ENCODE data around the gene SNAPC2. TPM values are rescaled to one million over a fixed set of nuclear protein-coding genes. Genes with fewer than 3 reads are reported as not detected.

Gene SNAPC2
- total RNA-seq, 1 experiment from 2014 or later: 26.6 TPM

DNA sequence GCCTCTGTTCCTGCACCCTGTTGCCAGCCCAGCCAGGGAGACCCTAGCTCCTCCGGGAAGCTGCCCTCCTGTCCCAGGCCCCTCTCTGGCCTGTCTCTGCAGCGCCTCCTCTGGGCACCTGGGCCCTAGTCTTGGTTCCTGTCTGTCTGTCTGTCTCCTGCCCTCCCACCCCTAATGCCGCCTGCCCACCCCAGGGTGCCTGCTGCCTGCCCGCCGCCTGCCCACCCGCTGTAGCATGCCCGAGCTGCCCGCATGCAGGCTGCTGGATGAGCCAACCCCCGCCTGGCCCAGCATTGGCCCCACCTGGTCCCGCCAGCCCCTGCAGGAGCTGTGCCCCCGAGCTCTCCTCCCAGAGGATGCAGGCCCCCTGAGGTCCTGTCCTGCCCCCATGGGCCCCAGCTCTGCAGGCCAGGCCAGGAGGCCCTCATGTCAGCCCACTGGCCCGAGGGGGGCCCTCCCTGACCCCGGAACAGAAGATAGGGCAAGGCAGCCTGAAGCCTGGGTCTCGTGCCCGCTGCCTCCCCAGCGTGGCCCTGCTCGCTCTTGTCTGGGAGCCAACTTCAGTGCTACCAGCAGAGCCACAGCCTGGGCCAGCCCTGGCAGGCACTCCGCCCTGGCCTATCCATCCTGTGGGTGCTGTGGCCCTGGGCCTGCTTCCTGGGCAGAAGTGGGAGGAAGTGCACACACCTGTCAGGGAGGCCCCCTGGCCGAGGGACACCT is 11.2 kb upstream of the SNAPC2 start:
- no peak overlapping the region for H3K27ac ChIP-seq
- no peak for DNase-seq (ENCODE audit: low read depth in 1 of 2, low spot score in 2 of 2)
- H3K4me3 ChIP-seq: no peak overlapping the region
- peaks cover 8% of the 10 kb centered on the region for H3K4me1 ChIP-seq (replicated peaks)
- H3K27me3 ChIP-seq (replicated peaks): no peaks in the 10 kb centered on the region
- no peaks in the 10 kb centered on the region for H3K9me3 ChIP-seq (replicated peaks)
- H3K36me3 ChIP-seq: peaks cover 55% of the 10 kb centered on the region

DNA sequence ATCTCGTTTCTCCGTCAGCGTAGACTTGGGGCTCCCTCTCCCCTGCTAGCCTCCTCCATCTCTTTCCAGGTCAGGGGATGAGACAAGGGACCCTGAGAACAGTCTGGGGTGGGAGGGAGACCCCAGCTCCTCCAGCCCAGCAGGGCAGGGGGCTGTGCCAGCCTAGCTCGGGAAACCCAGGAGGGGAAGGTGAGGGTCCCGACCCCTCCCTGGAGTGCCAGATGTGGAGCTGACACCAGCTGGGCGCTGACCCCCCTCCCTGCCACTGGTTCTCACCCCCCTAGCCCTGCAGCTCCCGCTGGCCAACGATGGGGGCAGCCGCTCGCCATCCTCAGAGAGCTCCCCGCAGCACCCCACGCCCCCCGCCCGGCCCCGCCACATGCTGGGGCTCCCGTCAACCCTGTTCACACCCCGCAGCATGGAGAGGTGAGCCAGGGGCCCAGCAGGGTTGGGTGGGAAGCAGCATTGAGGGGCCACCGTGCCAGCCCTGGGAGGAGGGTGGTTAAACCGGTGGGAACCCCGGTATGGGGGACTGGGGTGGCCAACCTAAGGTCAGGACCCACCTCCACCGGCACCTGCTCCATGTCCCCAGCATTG is 10.6 kb upstream of the SNAPC2 start:
- no peaks in the 10 kb centered on the region for H3K9me3 ChIP-seq (replicated peaks)
- peaks cover 49% of the 10 kb centered on the region for H3K36me3 ChIP-seq
- no peak for DNase-seq (ENCODE audit: low read depth in 1 of 2, low spot score in 2 of 2)
- H3K4me3 ChIP-seq: no peak overlapping the region
- H3K27ac ChIP-seq: no peak overlapping the region
- H3K4me1 ChIP-seq (replicated peaks): peaks cover 4% of the 10 kb centered on the region
- H3K27me3 ChIP-seq (replicated peaks): peaks cover under 1% of the 10 kb centered on the region; the same call in 1 of the 2 replicates

DNA sequence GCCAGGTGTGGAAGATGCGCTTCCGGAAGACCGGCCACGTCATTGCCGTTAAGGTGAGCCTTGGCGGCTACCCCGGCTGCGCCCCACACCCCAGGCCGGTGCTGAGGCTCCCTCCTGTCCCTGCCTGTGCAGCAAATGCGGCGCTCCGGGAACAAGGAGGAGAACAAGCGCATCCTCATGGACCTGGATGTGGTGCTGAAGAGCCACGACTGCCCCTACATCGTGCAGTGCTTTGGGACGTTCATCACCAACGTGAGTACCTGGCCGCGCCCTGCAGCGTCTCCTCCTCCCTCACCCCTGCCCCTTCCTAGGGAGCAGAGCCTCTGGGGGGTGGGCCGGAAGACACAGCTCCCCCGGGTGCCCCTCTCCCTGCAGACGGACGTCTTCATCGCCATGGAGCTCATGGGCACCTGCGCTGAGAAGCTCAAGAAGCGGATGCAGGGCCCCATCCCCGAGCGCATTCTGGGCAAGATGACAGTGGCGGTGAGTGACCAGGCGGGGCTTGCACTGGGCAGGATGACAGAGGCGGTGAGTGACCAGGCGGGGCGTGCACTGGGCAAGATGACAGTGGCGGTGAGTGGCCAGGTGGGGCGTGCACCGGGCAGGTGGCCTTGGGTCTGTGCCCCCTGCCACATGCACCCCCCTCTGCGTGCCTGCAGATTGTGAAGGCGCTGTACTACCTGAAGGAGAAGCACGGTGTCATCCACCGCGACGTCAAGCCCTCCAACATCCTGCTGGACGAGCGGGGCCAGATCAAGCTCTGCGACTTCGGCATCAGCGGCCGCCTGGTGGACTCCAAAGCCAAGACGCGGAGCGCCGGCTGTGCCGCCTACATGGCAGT is 9.6 kb upstream of the SNAPC2 start:
- DNase-seq (ENCODE audit: low read depth in 1 of 2, low spot score in 2 of 2): no peak
- H3K36me3 ChIP-seq: peaks cover 46% of the 10 kb centered on the region

DNA sequence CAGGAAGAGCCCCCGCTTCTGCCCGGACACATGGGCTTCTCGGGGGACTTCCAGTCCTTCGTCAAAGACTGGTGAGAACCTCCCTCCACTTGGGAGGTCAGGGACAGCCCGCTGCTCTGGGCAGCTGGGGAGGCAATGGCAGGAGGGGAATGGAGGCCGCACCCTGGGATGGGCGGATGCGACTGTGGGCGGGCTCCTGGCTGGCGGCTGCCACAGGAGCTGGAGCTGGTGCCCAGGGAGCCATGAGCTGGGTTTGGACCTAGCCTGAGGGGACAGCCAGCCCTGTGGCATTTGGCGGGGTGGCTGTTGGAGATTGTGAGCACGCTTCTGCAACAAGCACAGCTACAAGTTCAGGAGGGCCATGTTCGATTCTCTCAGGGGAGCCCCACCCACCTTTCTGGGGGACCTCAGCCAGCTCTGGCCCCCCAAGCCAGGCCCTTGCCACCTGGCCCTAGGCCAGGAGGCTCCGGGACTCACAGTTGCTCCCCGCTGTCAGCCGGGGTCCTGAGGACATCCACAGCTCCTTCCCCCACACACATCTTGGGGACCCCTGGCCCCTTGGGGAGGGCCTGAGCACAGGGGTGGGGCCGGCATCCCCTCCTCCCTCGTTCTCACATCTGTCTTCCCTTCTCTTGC is 8.5 kb upstream of the SNAPC2 start:
- peaks cover 9% of the 10 kb centered on the region for H3K4me1 ChIP-seq (replicated peaks)
- no peak overlapping the region for H3K4me3 ChIP-seq
- H3K9me3 ChIP-seq (replicated peaks): no peaks in the 10 kb centered on the region
- peaks cover 36% of the 10 kb centered on the region for H3K36me3 ChIP-seq
- H3K27ac ChIP-seq: no peak overlapping the region
- no peak for DNase-seq (ENCODE audit: low read depth in 1 of 2, low spot score in 2 of 2)
- H3K27me3 ChIP-seq (replicated peaks): peaks cover 20% of the 10 kb centered on the region

More for the DNA sequence above, 9.6 kb upstream of the SNAPC2 start:
- H3K4me3 ChIP-seq: no peak overlapping the region
- H3K9me3 ChIP-seq (replicated peaks): no peaks in the 10 kb centered on the region
- H3K27ac ChIP-seq: no peak overlapping the region
- H3K27me3 ChIP-seq (replicated peaks): peaks cover 9% of the 10 kb centered on the region
- no peaks in the 10 kb centered on the region for H3K4me1 ChIP-seq (replicated peaks)

DNA sequence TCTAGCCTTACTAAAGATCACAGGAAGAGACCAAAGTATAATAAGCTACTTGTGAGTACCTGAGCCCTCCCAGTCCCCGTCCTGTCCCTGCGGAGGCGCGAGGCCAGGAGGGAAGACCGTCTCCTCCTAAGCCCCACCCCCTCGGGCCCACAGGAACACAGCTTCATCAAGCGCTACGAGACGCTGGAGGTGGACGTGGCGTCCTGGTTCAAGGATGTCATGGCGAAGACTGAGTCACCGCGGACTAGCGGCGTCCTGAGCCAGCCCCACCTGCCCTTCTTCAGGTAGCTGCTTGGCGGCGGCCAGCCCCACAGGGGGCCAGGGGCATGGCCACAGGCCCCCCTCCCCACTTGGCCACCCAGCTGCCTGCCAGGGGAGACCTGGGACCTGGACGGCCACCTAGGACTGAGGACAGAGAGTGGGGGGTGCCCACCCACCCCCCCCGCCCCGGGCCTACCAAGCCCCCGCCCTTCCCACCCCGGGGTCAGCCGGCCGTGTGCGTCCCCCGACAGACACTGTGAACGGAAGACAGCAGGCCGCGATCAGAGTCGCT is 7.9 kb upstream of the SNAPC2 start:
- Histone ChIP-seq H3K27me3 (replicated peaks) (peaks cover 26% of the 10 kb centered on the region), H3K36me3 (peaks cover 34% of the 10 kb centered on the region), H3K27ac (no peak overlapping the region), H3K4me1 (replicated peaks) (peaks cover 15% of the 10 kb centered on the region), H3K9me3 (replicated peaks) (no peaks in the 10 kb centered on the region), H3K4me3 (no peak overlapping the region)
- DNase-seq (ENCODE audit: low read depth in 1 of 2, low spot score in 2 of 2): no peak

DNA sequence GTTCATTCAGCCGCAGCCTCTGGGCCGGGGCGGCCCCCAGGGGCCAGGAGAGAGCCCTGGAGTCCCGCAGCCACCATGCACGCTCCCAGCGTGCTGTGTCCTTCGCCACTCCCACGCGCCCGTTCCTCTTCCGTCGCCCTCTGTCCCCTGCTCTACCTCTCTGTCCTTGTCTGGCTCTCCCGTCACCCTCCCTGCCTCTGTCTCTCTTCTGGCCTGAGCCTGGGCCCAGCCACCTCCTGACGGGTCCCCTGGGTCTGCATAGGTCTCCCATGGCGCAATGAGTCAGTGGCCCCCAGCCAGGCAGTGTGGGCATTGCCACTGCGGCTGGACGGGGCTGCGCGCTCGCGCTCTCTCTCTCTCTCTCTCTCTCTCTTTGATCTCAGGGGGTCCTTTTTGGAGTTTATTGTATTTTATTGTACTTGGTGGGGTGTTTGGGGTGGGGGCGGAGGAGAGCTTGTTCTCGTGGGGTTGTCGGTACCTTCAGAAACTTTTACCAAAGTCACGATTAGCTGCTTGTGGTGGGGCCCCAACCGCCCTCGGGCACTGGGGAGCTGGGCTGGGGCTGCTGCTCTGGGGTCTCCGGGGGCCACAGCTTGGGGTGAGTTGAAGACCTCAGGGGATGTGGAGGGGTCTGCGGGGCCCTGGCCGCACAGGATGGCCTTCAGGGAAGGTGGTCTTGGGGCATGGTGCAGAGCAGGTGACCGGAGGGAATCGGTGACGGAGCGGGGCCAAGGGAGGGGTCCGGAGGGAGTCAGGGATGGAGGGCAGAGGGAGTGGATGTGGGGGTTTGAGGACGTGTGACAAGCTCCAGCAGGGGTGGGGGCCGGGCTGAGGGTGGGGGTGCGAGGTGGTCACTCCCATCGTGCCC is 7.2 kb upstream of the SNAPC2 start:
- Histone ChIP-seq H3K36me3 (peaks cover 32% of the 10 kb centered on the region), H3K4me3 (no peak overlapping the region), H3K27ac (no peak overlapping the region), H3K4me1 (replicated peaks) (peaks cover 22% of the 10 kb centered on the region), H3K27me3 (replicated peaks) (peaks cover 33% of the 10 kb centered on the region), H3K9me3 (replicated peaks) (no peaks in the 10 kb centered on the region)
- no peak for DNase-seq (ENCODE audit: low read depth in 1 of 2, low spot score in 2 of 2)

DNA sequence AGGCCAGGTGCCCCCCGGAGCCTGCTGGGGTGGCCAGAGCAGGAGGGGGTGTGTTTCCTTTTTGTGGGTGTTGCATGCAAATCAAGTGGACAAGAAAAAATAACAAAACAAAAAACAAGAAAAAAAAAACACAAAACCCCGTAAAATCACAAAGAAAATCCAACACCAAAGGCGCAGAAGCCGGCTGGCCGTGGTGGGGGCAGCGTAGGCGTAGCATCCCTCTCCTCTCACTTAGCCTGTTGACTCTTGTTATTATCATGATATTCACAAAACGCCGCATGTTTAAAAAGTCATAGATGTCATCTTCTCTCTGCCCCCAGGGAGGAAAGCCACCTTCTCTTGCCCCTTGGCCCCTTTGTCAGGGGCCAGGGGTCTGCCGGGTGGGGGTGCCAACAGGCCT is 6.5 kb upstream of the SNAPC2 start:
- no peak overlapping the region for H3K4me3 ChIP-seq
- no peak overlapping the region for H3K27ac ChIP-seq
- peaks cover 32% of the 10 kb centered on the region for H3K36me3 ChIP-seq
- H3K27me3 ChIP-seq (replicated peaks): peaks cover 39% of the 10 kb centered on the region
- DNase-seq (ENCODE audit: low read depth in 1 of 2, low spot score in 2 of 2): no peak
- no peaks in the 10 kb centered on the region for H3K9me3 ChIP-seq (replicated peaks)
- H3K4me1 ChIP-seq (replicated peaks): peaks cover 24% of the 10 kb centered on the region

DNA sequence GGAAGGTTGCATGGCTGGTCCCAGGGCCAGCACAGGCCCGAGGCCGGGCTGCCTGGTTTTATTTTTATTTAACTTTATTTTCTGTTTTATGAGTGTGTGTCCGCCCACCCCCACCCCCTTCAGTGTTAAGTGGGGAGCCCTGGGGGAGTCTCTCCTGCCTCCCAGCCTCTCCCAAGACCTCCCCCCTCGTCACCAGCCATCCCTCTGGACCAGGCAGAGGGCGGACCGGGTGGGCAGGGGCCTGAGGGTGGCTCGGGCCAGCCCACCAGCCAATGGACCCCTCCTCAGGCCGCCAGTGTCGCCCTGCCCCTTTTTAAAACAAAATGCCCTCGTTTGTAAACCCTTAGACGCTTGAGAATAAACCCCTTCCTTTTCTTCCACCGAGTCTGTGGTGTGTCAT is 6.0 kb upstream of the SNAPC2 start:
- DNase-seq (ENCODE audit: low read depth in 1 of 2, low spot score in 2 of 2): no peak
- H3K27me3 ChIP-seq (replicated peaks): peaks cover 39% of the 10 kb centered on the region
- peaks cover 24% of the 10 kb centered on the region for H3K4me1 ChIP-seq (replicated peaks)
- no peaks in the 10 kb centered on the region for H3K9me3 ChIP-seq (replicated peaks)
- peaks cover 30% of the 10 kb centered on the region for H3K36me3 ChIP-seq
- H3K4me3 ChIP-seq: no peak overlapping the region
- no peak overlapping the region for H3K27ac ChIP-seq

DNA sequence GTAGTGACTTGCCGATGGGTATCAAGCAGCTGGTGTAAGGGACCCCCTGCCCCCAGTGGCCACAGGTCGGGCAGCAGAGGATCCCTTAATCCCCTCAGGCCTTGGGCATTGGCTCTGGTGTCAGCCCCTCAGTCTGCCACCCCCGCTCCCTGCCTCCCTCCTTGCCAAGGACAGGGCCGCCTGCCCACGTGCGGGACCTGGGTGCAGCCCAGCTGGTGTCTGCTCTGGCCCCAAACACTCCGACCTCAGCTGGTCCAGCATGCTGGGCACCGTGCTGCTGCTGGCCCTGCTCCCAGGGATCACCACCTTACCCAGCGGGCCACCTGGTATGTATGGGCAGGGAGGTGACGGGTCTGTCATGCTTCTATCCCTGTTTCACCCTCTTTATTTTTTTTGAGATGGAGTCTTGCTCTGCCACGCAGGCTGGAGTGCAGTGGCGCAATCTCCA is 5.5 kb upstream of the SNAPC2 start, which contains the start of gene TGFBR3L:
TSS of gene TGFBR3L (plus strand) at position 233 of the 448 bp plus-strand sequence.
- H3K36me3 ChIP-seq: peaks cover 27% of the 10 kb centered on the region
- H3K27ac ChIP-seq: no peak within 1 kb of the TSS
- H3K27me3 ChIP-seq (replicated peaks): peaks cover 39% of the 10 kb centered on the region
- peaks cover 24% of the 10 kb centered on the region for H3K4me1 ChIP-seq (replicated peaks)
- H3K9me3 ChIP-seq (replicated peaks): no peaks in the 10 kb centered on the region
- no peak within 1 kb of the TSS for H3K4me3 ChIP-seq
- DNase-seq (ENCODE audit: low read depth in 1 of 2, low spot score in 2 of 2): no peak

DNA sequence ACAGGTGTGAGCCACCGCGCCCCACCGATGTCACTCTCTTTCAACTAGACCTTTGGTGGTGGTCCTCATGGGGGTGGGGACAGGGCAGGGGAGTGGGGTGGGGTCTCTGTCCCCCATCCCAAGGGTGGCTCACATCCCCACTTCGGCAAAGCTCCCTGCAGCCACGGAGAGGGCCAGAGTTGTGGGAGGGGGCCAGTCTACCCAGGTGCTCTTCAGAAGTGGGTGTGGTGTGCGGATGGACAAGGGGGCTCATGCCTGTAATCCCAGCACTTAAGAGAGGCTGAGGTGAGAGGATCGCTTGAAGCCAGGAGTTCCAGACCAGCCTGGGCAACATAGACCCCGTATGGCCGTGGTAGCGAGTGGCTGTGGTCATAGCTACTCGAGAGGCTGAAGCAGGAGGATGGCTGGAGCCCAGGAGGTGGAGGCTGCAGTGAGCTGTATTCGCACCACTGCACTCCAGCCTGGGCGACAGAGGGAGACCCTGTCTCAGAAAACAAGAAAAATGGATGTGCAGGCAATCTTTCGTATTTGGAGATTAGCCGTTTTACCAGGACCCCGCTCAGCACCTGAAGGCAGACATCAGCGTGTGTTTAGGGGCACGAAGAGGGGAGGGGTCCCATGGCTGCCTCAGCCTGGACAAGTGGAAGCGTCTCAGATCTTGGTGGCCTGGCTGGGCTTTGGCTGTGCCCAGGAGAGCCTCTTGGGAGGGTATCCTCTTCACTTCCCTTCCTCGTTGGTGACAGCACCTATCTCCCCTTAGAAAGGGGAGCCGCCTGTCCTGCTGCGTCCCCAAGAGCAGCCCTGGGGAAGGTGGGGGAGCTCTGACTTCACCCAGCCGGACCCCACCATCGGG is 4.7 kb upstream of the SNAPC2 start:
- H3K27me3 ChIP-seq (replicated peaks): peaks cover 39% of the 10 kb centered on the region
- no peak for DNase-seq (ENCODE audit: low read depth in 1 of 2, low spot score in 2 of 2)

DNA sequence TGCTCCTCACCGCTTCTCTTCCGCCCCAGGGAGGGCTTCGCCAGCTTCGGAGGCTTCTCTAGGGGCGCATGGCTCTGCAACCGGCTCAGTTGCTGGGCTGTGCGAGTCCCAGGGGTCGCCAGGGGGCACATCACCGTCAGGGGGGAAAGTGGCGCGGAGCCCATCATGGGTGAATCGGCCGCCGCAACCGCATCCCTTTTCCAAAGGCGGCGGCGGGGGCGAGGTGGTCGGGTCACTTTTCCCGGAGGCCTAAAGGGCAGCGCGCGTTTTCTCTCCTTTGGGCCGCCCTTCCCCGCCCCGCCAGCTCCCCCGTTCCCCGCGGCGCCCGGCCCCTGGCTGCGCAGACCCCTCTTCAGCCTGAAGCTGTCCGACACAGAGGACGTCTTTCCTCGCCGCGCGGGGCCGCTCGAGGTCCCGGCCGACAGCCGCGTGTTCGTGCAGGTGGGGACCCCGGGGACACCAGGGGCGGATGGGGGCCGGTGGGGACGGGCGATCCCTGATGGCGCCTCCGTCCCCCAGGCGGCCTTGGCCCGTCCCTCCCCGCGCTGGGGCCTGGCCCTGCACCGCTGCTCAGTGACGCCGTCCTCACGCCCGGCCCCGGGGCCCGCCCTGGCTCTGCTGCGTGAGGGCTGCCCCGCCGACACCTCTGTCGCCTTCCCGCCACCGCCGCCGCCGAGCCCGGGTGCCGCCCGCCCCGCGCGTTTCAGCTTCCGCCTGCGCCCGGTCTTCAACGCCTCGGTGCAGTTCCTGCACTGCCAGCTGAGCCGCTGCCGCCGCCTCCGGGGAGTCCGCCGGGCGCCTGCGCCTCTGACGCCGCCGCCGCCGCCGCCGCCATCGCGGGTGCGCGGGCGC is 3.8 kb upstream of the SNAPC2 start:
- Histone ChIP-seq H3K4me3 (peak overlapping the region; percentile 17; the same call in 1 of the 2 replicates), H3K4me1 (replicated peaks) (peaks cover 34% of the 10 kb centered on the region), H3K9me3 (replicated peaks) (no peaks in the 10 kb centered on the region), H3K36me3 (peaks cover 13% of the 10 kb centered on the region), H3K27me3 (replicated peaks) (peaks cover 39% of the 10 kb centered on the region), H3K27ac (no peak overlapping the region)
- no peak for DNase-seq (ENCODE audit: low read depth in 1 of 2, low spot score in 2 of 2)

More for the DNA sequence above, 4.7 kb upstream of the SNAPC2 start:
- Histone ChIP-seq H3K36me3 (peaks cover 19% of the 10 kb centered on the region), H3K4me1 (replicated peaks) (peaks cover 29% of the 10 kb centered on the region), H3K4me3 (no peak overlapping the region), H3K27ac (no peak overlapping the region), H3K9me3 (replicated peaks) (no peaks in the 10 kb centered on the region)

Data from SJSA1 (cell line).